SH-SY5Y (cell line): ENCODE results near the gene MACROD2.

Experiments used
- GATA2 ChIP-seq: IDR thresholded peaks from 2 replicates; pipeline ENCODE4 v1.6.1; 2011; ENCODE audit warnings: mild to moderate bottlenecking, low read depth, low read length
- GATA3 ChIP-seq: IDR thresholded peaks from 2 replicates; pipeline ENCODE4 v1.6.1; 2011; ENCODE audit warnings: low read depth, mild to moderate bottlenecking, low read length, moderate library complexity

- TF ChIP-seq GATA3 (no peak), GATA2 (no peak)
Observed at GRCh38 chr20:16005915-16006493, 2010.7 kb downstream of the MACROD2 start.
